ENCODE data around the gene BPI.
"Not testable (repeated sequence)": the region's sequence is repeated elsewhere in the genome, so short reads cannot be mapped to it uniquely, and the experiment has no call there.

Gene BPI

DNA sequence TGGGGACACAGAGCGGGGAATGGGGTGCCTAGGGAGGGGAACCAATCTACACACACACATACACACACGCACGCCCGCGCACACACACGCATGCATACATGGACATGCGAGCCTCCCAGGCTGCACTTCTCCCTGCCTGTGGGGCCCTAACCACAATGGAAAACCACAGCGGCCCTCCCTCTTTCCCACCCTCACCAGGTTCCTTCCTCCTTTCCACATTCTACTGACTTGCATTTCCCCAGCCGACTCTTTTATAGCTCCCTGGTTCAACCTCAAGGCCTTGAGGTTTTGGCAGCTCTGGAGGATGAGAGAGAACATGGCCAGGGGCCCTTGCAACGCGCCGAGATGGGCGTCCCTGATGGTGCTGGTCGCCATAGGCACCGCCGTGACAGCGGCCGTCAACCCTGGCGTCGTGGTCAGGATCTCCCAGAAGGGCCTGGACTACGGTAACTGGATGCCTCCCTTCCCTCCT, at the start of gene BPI:
Gene BPI, plus strand, starts transcription at position 249 of the 472 bp plus-strand sequence. Its CDS starts 68 bp downstream, at position 317.
- no peak for DNase-seq (ENCODE audit: low read depth)

- DNase-seq (ENCODE audit: low read depth), result not testable (repeated sequence)
Measured at GRCh38 chr20:38254621-38255020, 49.3 kb upstream of the BPI start.

DNA sequence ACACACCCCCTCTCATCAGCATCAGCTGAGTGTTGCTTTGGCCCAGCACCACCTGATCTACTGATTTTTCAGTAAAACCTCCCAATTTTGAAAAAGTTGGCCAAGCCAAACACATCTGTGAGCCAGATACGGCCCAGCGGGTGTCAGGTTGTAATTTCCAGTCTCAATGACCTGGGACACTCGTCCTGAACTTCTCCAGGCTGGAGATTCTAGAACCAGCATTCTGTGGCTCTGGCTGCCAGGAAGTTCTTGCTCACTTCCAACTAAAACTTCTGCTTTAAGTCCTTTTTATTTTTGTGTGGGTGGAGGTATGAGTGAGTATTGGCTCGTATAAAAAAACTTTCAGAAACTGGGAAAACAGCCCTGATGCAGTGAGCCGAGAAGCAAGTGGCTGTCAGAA, 48.6 kb upstream of the BPI start:
- DNase-seq (ENCODE audit: low read depth), result no peak

GRCh38 chr20:38256021-38256420, 47.9 kb upstream of the BPI start:
- DNase-seq (ENCODE audit: low read depth), result no peak

GRCh38 chr20:38256966-38257365, 47.0 kb upstream of the BPI start:
- DNase-seq (ENCODE audit: low read depth), result no peak

- DNase-seq (ENCODE audit: low read depth), result no peak
Measured at GRCh38 chr20:38258545-38259215, 45.3 kb upstream of the BPI start.

DNA sequence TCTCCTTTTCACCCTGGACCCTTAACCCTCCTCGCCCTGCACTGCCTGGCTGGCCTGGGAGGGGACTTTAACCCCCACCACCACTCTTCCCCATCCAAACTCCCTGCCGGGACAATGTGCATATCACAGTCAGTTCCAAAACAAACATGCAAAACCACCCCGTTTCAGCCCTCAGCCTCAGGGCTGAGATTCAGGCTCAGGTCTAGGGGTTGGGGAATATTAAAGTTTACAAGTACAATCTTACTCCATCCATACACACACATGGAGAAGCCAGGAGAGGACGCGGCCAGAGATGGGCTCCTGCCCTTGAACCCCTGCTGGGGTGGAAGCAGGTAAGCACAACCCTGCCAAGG, 44.0 kb upstream of the BPI start:
- DNase-seq (ENCODE audit: low read depth), result no peak

- DNase-seq (ENCODE audit: low read depth), result no peak
Measured at GRCh38 chr20:38260378-38261053, 43.4 kb upstream of the BPI start, which contains the start of gene KIAA1755. Gene KIAA1755, minus strand, starts transcription at chr20:38260735. Its CDS starts 235 bp downstream, at chr20:38260500.

GRCh38 chr20:38261054-38261390, 42.9 kb upstream of the BPI start:
- no peak for DNase-seq (ENCODE audit: low read depth)

- DNase-seq (ENCODE audit: low read depth), result no peak
Measured at GRCh38 chr20:38262931-38263330, 41.0 kb upstream of the BPI start.

GRCh38 chr20:38266426-38266825, 37.5 kb upstream of the BPI start:
- DNase-seq (ENCODE audit: low read depth), result no peak

DNA sequence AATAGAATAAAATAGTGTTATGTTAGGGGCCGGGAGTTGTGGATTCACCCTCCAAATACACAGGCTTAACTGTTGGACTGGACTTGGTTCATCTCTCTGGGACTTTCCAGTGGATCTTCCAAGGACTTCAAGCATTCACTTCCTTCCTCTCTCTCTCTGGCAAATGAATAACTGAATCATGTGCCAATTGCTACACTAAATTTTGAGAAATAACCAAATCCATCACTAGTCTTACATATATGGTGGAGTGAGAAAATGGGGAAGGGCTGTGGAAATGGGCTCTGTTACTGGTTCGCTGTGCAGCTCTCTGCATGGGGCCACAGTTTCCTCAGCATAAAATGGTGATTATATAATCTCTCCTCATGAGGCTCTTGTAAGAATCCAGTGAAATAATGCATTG, 36.7 kb upstream of the BPI start:
- no peak for DNase-seq (ENCODE audit: low read depth)

DNA sequence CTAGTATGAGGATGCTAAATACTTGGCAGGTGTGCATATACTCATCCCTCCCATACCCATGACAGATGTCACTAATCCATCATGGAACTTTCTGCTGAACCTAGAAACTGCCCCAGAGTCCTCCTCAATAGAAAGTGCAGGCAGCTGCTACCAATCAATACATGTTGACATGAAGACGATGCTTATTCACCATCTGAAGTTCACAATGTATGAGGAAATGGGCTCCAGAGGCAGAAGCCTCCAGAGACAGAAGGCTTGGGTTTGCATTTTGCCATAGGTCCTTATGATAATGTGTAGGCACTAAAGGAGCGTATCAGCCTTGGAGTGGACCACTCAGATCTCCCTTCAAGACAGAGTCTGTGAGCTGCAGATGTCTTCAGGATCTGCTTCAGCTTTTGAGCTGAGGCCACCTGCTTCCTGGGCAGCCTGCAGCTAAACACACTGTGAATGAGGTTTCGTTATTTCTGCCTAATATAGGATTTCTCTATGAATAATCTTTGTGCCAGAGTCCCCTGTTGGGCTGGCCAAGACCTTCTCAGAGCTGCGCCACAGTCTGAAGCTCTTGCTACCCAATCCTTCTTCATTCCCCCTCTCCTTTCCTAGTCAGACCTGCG, 35.9 kb upstream of the BPI start:
- DNase-seq (ENCODE audit: low read depth), result no peak

- DNase-seq (ENCODE audit: low read depth), result no peak
Measured at GRCh38 chr20:38269040-38269439, 34.9 kb upstream of the BPI start.

DNA sequence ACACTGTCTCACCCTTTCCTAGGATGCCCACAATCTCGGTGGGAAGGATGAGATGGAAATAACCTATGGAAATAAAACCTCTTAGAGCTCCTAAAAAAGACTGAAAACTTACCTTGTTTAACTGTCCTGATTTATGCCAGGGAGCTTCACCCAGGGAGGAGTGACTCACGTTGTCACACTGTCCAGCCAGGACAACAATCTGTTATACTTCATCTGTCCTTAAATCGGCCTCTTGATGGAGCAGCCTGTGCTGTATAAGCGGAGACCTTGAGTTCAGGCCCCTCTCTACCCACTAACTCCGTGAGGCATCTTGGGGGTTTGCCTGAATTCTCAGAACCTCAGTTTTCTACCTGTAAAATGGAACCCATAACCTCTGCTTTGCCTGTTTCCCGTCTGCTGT, 34.2 kb upstream of the BPI start:
- no peak for DNase-seq (ENCODE audit: low read depth)

DNA sequence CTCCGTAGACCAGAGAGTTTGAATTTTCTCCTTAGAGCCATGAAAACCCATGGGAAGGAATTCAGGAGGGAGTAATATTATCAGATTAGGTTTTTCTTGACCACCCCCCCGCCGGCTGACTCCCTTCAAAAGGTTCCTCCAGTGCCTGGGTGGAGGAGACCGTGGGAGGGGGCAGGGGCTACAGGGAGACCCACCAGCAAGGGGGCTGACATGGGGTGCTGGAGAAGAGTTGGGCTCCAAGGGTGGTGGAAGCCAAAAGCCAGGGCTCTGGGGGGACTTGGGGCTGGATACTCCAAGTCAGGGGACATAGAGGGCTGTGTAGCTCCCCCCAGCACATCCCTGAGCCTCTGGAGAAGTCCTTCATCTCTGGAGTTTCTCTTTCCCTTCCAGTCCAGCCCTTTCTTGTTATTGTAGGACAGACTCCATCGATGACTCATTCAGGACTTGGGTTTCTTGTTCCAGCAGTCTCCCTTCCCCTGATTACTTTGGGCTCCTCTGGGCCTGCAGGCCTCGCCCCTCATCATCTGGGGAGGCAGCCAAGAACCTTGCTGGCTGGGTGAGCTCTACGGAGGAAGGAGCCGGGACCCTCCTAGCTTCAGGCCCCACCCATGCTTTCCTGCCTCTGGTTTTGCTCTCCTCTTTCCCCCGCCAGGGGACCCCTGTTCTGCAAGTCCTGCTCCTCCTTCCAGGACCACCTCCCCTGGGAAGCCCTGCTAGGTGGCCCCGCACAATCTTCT, 32.9 kb upstream of the BPI start:
- no peak for DNase-seq (ENCODE audit: low read depth)

GRCh38 chr20:38271608-38272120, 32.3 kb upstream of the BPI start:
- no peak for DNase-seq (ENCODE audit: low read depth)

DNA sequence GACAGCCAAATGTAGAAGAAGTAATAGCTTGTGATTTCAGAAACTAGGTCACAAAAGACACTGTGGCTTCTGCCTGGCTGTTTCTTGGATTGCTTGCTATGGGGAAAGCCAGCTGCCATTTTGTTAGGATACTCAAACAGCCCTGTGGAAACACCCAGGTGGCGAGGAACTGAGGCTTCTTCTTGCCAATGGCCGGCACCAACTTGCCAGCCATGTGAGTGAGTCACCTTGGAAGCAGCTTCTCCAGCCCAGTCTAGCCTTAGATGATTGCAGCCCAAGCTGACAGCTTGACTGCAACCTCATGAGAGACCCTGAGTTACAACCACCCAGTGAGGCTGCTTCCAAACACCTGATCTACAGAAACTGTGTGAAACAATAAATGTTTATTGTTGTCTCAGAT, 31.6 kb upstream of the BPI start:
- no peak for DNase-seq (ENCODE audit: low read depth)

DNA sequence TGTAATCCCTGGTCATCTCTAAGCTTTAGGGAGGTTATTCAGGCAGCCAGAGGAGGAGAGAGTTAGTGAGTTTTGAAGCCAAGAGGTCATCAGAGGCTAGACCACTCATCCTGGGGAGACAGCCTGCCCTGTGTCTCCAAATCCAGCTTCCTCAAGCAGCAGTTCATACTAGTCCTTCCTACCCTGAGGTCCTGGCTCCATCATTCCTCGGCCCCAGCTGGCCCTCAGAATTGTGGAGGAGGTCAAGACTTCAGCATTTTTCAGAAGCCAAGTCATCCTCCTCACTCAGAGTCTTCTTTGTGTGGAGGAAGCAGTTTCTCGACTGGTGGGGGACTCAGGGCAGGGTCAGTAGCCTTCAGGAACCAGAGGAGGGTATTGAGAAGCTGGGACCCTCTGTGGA, 31.0 kb upstream of the BPI start:
- DNase-seq (ENCODE audit: low read depth), result no peak

DNA sequence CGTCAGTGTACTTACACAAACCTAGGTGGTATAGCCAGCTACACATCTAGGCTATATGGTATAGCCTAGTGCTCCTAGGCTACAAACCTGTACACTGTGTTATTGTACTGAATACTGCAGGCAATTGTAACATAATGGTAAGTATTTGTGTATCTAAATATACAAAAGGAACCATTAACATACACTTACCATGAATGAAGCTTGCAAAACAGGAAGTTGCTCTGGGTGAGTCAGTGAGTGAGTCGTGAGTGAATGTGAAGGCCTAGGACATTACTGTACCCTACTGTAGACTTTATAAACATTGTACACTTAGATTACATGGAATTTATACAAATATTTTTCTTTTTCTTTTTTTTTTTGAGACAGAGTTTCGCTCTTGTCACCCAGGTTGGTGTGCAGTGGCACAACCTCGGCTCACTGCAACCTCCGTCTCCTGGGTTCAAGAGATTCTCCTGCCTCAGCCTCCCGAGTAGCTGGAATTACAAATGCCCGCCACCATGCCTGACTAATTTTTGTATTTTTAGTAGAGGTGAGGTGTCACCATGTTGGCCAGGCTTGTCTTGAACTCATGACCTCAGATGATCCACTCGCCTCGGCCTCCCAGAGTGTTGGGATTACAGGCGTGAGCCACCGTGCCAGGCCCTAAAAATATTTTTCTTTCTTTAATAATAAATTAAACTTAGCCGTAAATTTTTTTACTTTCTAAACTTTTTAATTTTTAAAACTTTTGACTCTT, 28.0 kb upstream of the BPI start:
- no peak for DNase-seq (ENCODE audit: low read depth)

- DNase-seq (ENCODE audit: low read depth), result no peak
Measured at GRCh38 chr20:38277285-38277684, 26.7 kb upstream of the BPI start.

GRCh38 chr20:38277691-38278090, 26.3 kb upstream of the BPI start:
- no peak for DNase-seq (ENCODE audit: low read depth)

All from stimulated activated CD8-positive, alpha-beta memory T cell treated with anti-CD3 and anti-CD28 coated beads, Interleukin-15, amount 100 ng/mL, for 24 hours (primary cell).